DND-41 (cell line): ENCODE results near the gene COL4A6.

ENCODE experiments used
- EZH2 ChIP-seq: IDR thresholded peaks from 3 replicates; pipeline ENCODE4 v1.6.1; 2012; ENCODE audit warnings: borderline replicate concordance, low read depth, mild to moderate bottlenecking, moderate library complexity, low read length, inconsistent platforms; ENCODE audit not compliant: severe bottlenecking
- TF ChIP-seq, protein P1 (sequence below): IDR thresholded peaks from 2 replicates; pipeline ENCODE4 v1.5.1; 2012; ENCODE audit warnings: borderline replicate concordance, low read length, moderate library complexity, mild to moderate bottlenecking; ENCODE audit not compliant: poor library complexity, severe bottlenecking; ENCODE audit errors: extremely low read depth

DNA sequence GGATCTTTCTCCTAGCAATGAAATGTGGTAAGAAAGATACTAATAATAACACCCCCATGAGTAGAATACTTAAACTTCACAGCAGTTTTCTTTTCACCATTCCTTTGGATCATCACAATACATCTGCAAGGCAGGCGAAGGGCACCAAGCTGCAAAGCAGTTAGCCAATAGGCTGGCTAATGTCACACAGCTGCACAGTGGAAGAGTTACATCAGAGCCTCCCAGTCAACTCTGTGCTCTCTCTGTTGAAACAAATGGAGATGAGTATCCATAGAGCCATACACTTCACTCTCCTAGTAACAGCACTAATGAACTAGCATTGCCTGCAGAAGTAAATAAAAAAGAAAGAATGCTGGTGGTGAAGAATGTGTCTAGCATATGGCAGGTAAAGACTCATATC is 207.6 kb downstream of the COL4A6 start:
- TF ChIP-seq, protein P1, sequence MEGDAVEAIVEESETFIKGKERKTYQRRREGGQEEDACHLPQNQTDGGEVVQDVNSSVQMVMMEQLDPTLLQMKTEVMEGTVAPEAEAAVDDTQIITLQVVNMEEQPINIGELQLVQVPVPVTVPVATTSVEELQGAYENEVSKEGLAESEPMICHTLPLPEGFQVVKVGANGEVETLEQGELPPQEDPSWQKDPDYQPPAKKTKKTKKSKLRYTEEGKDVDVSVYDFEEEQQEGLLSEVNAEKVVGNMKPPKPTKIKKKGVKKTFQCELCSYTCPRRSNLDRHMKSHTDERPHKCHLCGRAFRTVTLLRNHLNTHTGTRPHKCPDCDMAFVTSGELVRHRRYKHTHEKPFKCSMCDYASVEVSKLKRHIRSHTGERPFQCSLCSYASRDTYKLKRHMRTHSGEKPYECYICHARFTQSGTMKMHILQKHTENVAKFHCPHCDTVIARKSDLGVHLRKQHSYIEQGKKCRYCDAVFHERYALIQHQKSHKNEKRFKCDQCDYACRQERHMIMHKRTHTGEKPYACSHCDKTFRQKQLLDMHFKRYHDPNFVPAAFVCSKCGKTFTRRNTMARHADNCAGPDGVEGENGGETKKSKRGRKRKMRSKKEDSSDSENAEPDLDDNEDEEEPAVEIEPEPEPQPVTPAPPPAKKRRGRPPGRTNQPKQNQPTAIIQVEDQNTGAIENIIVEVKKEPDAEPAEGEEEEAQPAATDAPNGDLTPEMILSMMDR = no peak
- no peak for TF ChIP-seq EZH2
